NCI-H146 (cell line): ENCODE measurements around the gene CRY1.
"Not testable (repeated sequence)": the region's sequence is repeated elsewhere in the genome, so short reads cannot be mapped to it uniquely, and the experiment has no call there.

Source experiments
- DNase-seq: peaks from one replicate; lab custom pipeline; 2025; lab: John Stamatoyannopoulos, UW

The CRY1 gene

DNA sequence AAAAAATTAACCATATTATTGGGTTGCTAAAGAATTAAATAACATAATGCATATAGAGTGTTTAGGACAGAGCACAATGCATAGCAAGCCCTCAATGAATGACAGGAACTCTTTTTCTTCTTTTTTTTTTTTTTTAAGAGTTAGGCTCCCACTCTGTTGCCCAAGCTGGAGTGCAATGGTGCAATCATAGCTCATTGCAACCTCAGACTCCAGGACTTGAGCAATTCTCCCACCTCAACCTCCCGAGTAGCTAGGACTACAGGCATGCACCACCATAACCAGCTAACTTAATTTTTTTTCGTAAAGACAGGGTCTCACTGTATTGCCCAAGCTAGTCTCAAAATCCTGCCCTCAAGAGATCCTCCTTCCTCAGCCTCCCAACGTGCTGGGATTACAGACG is 85.9 kb downstream of the CRY1 start:
- no peak for DNase-seq

DNA sequence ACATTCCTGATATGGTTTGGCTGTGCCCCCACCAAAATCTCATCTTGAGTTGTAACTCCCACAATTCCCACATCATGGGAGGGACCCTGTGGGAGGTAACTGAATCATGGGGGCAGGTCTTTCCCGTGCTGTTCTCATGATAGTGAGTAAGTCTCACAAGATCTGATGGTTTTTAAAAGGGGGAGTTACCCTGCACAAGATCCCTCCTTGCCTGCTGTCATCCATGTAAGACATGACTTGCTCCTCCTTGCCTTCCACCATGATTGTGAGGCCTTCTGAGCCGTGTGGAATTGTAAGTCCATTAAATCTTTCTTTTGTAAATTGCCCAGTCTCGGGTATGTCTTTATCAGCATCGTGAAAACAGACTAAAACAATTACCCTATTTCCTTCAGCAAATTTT is 90.7 kb downstream of the CRY1 start:
- DNase-seq, result not testable (repeated sequence)

DNA sequence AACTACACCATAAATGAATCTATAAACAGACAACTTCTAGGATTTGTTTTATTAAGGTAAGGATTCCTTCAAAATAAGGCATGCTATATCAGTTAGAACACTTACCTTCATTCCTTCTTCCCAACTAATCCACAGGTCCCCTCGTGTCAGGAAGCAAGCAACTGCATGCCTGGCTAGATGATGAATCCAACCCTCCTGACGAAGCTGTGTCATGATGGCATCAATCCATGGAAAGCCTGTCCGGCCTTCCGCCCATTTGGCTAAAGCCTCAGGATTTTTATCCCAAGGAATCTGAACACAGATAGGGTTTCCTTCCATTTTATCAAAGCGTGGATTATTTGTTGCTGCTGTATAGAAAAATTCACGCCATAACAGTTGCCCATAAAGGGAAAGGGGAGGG is 93.9 kb downstream of the CRY1 start:
- no peak for DNase-seq

DNA sequence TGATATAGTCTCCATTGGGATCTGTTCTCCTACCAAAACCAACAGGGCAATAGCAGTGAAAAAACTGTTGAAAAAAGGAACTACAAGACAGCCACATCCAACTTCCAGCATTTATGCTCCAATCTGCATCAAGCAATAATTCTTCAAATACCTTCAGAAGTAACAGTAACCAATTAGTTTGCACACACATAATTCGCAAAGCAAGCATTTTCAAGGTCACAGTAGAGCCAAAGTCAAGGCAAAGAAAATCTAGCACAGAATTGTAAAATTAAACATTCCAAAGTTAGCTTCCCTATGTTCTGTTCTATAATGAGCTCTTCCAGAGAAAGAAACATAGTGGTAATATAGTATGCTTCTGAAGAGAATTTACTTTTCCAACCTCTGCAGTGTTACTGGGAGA is 95.4 kb downstream of the CRY1 start:
- DNase-seq, result no peak

DNA sequence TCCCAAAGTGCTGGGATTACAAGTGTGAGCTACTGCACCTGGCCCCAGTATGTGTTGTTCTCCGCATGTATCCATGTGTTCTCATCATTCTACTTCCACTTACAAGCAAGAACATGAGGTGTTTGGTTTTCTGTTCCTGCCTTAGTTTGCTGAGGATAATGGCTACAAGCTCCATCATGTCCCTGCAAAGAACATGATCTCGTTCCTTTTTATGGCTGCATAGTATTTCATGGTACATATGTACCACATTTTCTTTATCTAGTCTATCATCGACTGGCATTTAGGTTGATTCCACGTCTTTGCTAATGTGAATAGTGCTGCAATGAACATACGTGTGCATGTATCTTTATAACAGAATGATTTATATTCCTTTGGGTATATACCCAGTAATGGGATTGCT is 97.2 kb downstream of the CRY1 start:
- not testable (repeated sequence) for DNase-seq

DNA sequence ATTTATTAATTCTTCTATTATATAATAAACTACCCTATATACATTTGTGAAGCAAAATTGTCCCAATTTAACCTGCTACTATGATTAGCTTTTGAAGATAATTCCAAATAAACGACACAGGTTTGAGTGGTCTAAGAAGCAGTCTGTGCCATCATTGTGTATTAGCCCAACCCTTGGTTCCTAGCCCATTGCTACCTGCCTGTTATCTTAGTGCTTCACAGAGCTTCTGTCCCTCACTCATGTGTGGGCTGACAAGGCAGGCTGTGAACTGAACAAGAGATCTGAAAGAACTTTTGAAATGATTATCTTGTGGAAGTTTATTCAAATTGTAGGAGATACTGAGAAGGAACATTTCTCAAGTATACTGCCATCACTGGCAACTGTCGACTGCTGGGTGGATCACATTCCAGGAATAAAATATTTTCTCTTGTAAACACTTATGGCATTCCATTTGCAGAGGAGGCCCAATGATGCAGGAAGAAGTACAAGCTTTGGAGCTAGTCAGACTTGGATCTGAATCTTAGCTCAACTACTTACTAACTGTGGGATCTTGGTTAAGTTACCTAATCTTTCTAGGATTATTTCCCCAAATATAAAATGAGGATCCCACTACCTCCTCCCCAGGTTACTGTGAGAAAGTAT is 98.6 kb downstream of the CRY1 start:
- DNase-seq, result no peak

DNA sequence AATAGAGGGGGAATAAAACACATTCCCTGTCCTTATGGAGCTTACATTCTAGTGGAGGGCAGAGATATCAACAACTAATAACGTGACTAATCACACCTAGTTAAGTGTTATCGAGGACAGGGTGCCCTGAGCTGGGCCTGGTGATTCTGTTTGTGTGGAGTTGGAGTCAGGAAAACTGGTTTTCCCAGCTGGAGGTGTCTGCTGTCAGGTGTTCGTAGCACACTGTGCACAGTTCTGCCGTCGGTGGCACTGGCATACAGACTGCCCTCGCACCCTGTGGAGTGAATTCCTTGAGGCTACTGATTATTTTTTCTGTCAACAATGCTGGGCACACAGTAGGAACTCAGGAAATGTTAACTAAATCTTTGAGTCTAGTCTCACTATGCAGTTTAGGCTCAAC is 105.5 kb downstream of the CRY1 start:
- peak; percentile 19 for DNase-seq

DNA sequence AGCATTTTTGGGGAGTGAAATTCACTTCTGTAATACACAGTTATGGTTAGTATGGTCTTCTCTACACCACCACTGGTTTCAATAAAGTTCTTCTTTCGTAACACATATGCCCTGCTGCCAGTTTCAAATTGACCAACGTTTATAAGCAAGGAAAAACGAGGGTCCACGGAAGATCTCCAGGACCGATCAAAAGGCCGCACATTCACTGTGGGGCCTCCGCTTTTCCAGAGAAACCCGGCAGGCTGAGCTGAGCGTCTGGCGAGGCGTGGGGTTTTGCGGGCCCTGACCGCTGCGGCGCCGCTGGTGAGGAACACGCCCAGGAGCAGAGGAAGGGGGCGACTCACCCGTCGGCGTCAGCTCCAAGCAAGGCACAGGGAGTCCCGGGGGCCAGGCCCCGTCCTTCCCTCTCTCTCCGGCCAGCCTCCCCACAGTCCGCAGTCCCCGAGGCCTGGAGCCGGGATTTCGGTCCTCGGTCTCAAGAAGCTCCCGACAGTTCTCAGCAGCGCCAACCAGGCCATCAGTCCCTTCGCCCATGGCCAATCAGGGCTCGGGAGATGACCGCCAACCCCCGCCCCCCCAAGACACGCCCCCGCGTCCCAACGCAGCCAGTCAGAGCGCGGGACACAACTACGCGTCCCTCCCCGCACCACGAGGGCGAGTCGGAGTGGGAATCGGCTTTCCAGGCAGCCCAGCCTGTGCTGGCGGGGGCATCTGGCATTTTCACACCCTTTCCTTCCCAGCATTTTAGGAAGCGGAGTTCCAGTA is 106.5 kb downstream of the CRY1 start, which contains the start of gene MTERF2:
Gene MTERF2 (minus strand): TSS at position 522 of the 765 bp plus-strand sequence. CDS start 8,432 bp downstream, outside the sequence.
- peak; percentile 96 for DNase-seq

DNA sequence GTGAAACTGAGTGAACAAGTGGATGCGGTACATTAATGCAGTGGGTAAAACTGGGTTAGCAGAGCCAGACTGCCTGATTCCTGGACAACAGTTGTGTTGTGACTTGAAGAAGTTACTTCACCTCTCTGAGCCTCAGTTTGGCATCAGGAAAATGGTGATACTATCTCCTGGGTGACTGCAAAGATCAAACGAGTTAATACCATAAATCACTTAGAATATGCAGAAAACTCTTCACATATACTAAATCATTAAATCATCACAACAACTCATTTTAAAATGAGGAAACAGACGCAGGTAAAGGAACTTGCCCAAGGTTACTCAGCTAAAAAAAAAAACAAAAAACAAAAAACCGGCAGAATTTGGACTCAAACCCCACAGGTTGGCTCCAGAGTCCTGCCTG is 107.2 kb downstream of the CRY1 start:
- no peak for DNase-seq

DNA sequence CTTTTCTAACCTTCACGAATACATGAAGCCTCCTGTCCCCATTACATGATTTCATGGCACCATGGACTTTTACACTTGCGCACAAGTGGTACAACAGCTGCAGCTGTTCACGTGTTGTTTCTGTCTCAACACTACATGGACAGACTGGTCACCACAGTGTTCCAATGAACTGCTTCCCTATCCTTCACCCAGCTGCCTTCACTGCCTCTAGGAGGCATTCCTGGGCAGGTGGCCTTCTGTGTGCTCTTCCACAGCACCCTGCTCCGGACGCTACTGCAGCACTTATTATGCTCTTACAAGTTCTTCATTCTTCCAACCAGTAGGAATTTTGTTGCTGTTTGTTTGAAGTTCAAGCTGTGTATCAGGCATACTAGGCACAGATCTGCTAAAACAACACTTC is 107.9 kb downstream of the CRY1 start:
- DNase-seq, result no peak

DNA sequence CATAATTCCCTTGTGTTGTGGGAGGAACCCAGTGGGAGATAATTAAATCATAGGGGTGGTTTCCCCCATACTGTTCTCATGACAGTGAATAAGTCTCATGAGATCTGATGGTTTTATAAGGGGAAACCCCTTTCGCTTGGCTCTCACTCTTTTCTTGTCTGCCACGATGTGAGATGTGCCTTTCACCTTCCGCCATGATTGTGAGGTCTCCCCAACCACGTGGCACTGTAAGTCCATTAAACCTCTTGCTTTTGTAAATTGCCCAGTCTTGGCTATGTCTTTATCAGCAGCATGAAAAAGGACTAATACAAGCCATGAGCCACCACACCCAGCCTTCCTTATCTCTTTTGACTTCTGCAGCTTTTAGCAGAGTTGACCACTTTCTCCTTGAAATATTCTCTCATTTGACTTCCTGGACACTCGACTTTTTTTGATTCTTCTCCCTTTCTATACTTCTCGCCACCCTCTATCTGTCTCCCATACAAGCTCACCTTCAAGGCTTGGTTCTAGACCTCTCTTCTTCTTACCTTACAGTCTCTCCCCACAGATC is 108.7 kb downstream of the CRY1 start:
- no peak for DNase-seq

DNA sequence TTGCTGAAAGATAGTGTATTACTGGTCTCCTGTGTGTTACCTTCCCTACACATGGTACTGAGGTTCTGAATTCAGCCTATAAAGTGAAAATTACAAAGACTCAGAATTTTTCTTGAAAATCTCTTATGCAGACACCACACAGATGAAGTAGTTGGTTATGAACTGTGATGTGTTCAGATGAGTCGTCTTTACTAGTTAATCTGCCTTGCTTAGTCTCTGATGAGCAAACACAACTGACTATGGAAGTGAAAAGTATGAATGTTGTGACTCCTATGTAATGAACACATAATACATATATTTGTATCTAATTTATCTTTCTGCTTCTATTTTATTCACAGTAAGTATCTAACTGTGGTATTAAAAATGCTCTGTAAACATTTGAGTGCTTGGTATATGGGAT is 111.1 kb downstream of the CRY1 start:
- no peak for DNase-seq

DNA sequence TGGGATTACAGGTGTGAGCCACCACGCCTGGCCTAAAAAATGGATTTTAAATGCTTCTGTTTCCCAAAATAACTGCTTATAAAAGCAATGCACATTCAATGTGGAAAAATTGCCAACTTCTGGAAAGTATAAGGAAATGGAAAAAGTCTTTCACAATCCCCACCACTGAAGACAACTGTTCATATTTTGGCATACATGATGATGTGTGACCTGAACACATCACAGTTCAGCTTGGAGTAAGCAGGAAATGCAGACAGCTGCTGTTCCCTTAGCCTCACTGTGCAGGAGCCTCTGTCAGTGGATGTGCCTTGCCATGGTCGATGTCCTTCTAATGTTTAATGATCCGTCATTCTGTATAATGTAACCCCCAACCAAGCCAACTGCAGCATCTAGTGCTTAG is 111.6 kb downstream of the CRY1 start:
- no peak for DNase-seq

DNA sequence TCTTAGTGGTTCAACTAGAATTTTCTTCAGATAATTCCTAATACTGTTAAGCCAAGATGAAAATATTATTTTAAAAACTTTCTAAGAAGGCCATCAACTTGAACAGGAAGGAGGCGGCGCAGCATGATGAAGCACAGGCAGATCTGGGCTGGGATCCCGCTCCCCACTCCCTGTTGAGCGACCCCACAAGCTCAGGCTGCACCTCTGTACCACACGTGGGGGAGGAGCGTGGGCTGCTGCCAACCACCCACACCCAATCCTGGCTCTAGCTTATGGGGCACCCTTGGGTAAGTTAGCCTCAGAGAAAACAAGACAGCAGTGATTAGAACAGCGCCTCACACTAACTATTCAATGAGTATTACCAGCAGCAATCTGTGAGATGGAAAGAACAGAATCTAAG is 112.4 kb downstream of the CRY1 start:
- no peak for DNase-seq

DNA sequence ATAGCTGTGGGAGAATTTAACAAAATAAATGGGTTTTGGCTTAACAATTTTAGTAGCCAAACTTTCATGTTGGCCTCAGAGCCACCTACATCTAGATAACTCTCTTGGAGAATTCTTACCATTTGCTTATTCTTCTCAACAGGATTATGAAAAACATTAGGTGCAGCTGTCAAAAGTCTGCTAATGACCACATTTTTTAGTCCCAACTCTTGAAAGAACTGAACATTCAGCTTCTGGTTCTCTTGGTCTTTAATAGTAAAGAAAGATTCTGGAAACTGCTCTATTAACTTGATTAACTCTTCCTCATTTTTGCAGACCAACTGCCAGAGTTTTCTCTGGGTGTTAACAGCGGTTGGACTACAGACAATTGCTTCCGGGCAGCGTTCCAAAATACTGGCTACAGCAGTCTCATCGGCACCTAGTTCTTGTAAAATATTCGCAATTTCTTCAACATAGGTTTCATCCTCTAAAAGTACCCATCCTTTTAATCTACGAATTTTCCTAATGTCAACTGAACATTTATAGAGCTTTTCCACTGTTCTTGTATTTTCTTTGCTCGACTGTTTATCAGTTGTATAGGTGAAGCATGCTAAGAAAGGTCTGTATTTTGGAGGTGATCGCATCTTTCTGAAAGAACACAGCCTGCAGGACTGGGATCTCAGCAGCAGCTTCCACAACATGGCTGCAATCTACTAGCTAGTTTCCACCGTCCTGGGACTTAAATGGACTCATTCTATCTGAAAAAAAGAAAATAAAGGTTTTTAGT is 115.1 kb downstream of the CRY1 start:
- no peak for DNase-seq

DNA sequence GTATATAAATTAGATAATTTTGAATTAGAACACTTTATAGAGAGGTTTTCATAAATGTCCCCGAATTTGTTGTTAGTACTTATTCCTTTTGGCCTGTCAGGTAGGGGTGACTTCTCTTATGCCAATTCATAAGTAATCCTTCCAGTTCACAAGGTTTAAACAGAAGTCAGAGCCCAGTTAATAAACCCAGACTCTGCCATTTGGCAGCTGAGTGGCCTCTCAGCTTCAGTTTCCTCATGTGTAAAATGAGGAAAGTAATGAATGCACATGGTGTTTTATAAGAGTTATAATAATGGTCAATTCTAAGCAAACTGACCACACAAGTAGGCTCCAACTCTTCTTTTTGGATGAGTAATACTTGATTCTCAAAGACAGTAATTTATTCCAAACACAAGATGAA is 116.7 kb downstream of the CRY1 start:
- DNase-seq, result no peak

DNA sequence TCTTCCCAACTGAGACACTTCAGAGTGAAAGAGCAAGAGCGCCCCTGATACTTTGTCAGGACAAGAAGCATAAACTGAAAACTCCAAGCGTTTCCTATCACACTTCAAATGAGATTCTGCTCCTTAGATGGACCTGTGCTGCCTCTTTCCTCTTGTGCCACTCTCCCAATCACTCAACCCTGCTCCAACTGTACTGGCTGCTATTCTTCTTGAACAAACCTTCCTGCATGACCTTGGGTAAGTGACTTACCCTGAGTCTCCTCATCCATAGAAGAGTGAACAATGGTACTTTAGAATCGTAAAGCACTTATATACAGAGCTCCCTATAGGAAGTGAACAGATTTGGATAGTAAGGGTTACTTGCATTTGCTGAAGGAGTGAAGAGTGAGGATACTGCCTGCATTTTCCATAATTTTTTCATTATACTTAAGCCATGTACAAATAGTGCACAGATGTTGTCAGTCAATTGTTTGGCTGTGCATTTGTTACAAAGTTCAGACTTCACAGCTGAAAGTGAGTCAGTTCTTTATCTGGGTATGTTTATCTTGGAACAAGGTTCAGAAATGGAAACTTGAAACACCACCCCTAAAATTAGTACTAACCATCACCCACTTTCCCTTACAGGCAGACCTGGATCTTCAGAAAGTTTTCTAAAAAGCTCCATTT is 117.2 kb downstream of the CRY1 start:
- no peak for DNase-seq

DNA sequence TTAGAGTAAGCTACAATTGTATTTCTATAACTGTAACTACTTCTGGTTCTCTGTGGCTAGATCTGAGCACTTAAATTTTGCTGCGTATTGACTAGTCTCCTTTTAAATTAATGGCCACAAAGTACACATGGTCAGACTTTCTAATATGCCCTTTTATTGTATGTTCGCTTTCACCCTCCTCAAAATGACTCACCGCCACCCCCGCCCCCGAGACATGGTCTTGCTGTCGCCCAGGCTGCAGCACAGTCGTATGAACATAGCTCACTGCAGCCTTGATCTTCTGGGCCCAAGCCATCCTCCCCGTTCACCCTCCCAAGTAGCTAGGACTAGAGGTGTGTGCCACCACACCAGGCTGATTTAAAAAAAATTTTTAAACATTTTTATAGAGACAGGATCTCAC is 118.3 kb downstream of the CRY1 start:
- no peak for DNase-seq

DNA sequence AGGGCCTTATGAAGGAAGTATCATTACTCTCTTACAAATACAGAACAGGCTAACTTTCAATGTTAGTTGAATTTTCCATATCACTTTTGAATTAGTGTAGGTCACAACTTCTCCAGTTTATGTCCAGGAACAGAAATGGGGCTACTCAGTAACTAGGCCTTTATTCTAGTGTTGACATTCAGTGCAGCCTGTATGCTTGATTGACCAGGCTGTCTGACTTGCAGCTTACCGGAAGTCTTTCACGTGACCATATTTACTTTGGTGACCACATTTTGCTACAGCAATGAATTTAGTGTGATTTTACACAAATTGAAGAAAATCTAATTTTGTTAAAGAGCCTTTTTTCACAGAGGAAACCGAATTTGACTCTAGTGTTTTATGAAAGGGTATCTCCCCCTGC is 118.8 kb downstream of the CRY1 start:
- peak; percentile 52 for DNase-seq

DNA sequence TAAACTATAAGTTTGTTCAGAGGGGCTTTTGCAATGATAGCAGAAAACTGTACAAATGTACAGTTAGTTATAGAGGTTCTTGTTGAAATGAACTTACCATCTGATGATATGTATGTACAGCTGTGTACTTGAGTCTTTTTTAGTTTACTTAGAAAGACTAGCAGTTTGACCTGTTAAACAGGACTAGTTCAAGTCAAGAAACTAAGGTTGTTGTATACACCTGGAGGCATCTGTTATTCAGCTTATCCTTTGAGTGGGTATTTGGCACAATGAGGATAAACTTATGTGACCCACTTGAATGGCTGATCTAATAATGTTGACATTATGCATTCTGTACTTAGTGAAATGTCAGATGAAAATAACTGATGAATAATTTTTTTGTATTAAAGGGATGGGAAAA is 119.8 kb downstream of the CRY1 start:
- DNase-seq, result no peak

DNA sequence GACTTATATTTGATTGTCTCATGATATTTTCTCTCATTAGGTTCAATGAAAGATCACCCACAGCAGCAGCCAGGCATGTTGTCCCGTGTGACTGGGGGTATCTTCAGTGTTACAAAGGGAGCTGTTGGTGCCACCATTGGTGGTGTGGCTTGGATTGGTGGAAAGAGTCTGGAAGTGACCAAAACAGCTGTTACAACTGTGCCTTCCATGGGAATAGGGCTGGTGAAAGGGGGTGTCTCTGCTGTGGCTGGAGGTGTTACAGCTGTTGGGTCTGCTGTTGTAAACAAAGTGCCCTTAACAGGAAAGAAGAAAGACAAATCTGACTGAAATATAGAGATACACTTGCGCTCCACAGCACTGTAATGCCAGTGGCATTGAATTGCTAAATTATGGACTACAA is 122.3 kb downstream of the CRY1 start:
- DNase-seq, result no peak

DNA sequence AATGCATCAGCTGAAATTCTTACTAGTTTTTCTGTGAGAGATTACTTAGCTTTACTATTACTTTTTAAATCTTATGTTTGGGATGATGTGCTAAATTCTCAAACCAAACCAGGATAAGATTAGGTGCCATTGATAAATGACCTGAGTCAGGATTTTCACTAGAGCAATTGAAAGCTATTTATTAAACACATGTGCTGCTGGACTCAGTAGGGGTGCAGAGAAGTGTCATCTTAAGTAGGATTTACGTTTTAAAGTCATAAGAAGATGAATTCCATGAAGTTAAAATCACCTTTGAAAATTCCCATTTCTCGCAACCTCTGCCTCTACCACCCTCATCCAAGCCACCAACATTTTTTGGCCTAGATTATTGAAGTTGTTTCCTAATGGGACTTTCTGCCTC is 128.8 kb downstream of the CRY1 start:
- no peak for DNase-seq
